C4-2B (cell line): ENCODE measurements around the gene ZNF471.

Experiments used
- ZFX ChIP-seq: fragments of 450-650 bp; IDR thresholded peaks from 2 replicates; pipeline ENCODE4 v1.6.1; 2017
- TF ChIP-seq, protein P1 (sequence below): fragments of 450-650 bp; conservative IDR thresholded peaks from 2 replicates; pipeline ENCODE4 v1.5.1; 2017; ENCODE audit warnings: mild to moderate bottlenecking

DNA sequence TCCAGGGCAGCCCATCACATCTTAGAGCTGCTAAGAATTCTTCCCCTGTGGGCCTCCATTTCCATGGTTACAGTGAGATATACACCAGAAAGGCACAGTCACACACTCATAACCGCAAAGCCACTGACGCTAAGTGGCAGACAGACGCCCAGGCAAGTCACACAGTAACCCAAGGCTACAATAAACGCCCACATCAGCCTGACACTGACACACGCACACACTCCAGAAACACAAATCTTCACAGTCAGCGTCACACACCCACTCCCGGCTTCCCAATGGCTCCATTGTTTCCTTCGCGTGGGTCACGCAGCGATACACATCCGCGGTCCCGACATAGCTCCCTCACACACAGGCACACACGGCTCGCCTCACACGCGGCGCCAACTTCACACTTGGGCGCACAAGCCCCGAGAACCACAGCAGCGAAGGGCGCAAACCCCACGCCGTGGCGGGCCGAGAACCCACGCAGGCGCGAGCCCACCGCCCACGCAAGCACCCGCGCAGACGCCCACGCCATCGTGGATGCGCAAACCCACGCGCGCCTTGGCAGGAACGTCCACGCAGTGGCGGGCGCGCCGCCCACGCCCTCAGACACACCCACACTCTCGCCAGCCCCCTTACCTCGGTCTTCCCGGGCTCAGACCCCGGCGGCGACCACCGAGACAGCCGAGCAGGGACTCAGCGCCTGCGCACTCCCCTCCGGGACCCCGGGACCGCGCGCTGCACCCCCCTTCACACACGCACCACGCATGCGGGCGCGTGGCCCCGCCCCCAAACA lies 30.8 kb upstream of the ZNF471 start, which contains the start of gene ZNF667:
- TF ChIP-seq, protein P1, sequence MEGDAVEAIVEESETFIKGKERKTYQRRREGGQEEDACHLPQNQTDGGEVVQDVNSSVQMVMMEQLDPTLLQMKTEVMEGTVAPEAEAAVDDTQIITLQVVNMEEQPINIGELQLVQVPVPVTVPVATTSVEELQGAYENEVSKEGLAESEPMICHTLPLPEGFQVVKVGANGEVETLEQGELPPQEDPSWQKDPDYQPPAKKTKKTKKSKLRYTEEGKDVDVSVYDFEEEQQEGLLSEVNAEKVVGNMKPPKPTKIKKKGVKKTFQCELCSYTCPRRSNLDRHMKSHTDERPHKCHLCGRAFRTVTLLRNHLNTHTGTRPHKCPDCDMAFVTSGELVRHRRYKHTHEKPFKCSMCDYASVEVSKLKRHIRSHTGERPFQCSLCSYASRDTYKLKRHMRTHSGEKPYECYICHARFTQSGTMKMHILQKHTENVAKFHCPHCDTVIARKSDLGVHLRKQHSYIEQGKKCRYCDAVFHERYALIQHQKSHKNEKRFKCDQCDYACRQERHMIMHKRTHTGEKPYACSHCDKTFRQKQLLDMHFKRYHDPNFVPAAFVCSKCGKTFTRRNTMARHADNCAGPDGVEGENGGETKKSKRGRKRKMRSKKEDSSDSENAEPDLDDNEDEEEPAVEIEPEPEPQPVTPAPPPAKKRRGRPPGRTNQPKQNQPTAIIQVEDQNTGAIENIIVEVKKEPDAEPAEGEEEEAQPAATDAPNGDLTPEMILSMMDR, result no peak
- TF ChIP-seq ZFX, result no peak
